ENCODE results near the gene TOP1.
"Not testable (repeated sequence)": the region's sequence is repeated elsewhere in the genome, so short reads cannot be mapped to it uniquely, and the experiment has no call there.

Gene TOP1

DNA sequence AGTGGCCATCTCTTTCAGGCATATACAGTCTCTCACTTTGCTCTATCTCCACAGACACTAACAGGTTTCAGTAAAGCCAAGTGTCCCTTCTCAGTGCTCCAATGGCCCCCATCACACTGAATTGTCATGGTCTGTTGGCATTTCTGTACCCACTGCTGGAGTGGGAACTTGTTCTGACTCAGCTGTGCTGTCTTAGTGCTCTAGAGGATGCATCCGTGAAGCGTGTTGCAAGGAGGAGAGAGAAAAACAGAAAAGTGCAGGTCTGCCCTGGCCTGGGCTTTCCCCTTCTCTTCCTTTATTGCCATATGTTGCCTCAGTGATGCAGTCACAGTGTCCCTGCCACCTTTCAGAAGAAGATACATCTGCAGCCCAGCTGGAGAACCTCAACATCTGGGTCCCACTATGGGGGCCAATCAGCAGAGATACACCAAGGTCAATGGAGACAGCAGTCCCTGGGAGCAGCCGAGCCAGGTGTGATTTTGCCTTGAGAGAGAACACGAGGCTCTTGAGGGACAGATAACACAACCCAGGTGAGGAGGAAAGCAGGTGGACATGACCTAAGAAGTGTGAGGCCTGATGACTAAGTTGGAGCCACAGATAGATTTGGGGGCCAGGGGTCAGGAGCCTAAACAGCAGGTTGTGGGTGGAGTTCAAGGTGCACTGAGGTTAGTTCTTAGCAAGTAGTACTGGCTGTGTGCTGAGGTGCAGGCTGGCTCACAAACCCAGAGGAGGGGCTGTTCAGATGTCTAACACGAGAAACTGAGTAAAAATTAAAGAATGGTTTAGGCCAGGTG is 103.2 kb downstream of the TOP1 start:
- no peak for DNase-seq (ENCODE audit: low read depth)

DNA sequence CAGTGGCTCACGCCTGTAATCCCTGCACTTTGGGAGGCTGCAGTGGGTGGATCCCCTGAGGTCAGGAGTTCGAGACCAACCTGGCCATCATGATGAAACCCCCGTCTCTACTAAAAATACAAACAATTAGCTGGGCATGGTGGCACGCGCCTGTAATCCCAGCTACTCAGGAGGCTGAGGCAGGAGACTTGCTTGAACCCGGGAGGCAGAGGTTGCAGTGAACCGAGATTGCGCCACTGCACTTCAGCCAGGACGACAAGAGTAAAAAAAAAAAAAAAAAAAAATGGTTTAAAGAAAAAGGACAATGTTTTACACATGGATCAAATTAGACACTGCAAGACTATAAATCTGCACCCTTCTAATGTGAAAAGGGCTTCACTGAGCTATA is 103.8 kb downstream of the TOP1 start:
- not testable (repeated sequence) for DNase-seq (ENCODE audit: low read depth)

DNA sequence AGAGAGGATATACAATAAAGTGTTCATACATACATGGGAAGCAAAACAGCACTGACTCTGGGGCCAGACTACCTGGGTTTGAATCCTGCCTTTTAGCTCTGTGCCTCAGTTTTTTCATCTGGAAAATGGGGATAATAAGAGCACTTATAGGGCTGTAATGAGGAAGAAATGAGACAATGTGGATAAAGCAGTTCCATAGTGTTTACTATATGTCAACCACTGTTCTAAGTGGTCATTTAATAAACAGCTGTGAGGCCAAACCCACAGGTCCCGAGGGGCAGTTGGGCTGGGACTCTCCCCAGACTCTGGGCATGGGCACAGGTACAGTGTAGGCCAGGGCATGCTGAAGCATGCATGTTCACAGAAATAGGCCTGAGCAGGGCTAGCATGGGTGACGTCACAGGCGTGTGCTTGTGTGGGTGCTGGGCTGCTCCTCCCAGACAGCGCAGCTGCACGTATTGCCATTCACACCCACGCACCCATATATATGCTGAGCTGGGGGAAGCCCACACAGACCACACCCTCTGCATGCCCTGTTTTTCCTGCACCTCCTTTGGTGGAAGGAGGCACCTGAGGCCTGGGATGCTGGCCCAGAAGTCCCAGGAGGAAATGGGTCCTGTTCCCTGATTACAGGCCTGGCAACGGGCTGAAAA is 105.2 kb downstream of the TOP1 start:
- peak; percentile 36 for DNase-seq (ENCODE audit: low read depth)

DNA sequence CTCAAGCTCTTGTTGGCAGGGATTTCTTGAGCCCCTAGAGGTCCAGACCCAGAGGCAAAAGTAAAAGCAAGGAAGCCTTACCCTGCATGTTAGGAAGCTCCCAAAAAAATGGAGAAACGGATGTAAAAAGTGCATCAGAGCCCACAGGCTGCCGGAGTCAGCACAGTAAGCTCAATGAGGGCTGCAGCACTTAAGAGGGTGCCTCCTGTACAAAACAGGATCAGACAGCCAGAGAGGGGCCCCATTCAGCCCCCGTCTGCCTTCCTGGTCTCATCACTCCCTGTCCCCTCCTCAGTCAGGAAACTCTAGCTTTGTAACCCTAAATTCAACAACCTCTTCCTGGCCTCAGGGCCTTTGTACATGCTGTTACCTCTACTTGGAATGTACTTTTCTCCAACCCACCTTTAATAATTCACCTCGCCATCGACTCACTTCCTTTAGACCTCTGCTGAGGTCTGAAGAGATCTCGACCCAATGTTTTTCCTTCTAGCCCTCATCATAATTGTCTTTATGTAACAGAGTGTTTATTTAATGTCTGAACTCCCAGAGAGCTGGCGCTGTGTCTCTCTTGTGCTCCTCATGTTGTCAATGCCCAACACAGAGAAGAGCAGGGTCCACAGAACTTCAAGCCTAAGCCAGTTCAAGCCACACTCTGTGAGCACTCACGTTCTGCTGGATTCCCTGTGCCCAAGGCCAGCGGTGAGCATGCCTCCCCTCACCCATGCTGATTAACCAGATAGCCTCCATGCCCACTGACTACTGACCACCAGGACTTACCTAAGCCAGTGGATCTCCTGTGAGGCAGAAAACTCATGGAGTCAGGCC is 106.0 kb downstream of the TOP1 start:
- no peak for DNase-seq (ENCODE audit: low read depth)

DNA sequence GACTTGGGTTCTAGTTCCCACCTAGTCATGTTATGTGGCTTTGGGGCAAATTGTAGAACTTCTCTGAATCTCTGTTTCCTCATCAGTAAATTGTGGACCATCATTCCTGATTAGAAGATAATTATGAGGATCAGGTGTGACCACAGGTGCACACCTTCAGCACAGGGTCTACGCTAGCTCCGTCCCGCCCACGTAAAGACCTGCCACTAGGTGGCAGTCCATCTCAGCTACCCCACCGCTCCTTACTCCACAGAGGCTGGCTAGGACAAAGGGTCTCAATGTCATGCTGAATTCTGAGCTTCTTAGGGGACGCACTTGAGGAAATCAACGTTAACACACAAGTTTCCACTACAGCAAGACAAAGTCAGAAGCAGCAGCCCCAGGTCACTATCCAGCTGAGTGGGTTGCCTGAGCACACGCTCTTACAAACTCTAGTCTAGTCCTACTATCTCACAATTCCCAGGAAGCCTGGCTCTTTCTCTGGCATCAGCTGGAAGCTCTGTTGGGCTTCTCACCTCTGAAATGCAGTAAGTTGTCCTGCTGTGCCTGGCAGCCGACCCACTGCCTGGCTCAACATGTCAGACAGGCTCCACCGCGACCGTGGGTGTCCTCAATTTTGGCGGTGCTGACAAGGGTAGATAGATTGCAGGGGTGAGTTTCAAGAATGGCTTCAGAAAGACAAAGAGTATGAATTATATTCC is 106.7 kb downstream of the TOP1 start:
- peak; percentile 58 for DNase-seq (ENCODE audit: low read depth)

- no peak for DNase-seq (ENCODE audit: low read depth)
Measured at GRCh38 chr20:41135888-41136679, 107.5 kb downstream of the TOP1 start.

DNA sequence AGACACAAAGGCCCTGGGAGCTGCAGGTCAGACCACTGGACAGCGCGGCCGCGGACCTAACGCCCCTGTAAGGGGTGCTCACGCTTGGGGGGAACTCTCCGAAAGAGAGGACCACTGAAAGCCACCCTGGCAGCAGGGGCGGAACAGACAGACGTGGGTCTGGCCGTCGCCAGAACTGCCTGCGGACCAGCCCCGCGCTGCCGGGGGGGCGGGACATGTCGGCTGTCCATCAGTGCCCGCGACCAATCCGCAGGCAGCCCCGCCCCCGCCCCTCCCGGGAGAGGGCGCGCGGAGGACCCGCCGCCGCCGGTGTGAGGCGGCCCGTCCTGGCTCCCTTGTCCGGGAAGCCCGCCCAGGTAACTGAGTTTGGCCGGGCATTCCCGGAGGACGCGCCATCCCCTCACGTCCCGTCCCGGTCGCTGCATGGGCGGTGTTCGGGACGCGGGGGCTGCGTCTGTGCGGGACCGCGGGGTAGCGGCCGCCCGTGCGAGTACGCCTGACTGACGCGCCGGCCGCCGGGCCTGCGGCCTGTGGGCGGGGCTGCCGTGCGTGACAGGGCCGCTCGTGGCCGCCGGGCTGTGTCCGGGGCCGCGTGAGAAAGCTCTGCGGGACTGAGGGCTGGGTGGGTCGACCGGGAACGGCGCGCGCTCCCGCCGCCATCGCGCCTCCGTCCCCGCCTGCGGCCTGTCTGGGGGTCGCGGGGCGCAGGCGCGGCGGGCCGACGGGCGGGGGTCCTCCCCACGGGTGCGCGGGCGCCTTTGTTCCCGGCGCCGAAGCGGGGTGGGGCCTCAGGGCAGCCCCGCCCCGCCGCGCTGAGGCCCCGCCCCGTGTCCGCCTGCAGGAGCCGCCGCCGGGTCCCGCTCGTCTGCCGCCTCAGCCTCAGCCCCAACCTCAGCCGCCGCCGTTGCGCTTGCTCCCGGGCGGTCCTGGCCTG is 108.3 kb downstream of the TOP1 start, which contains the start of gene PLCG1:
TSS of gene PLCG1 (plus strand) at position 864 of the 934 bp plus-strand sequence. CDS start 99 bp downstream, outside the sequence.
- peak; percentile 79 for DNase-seq (ENCODE audit: low read depth)

DNA sequence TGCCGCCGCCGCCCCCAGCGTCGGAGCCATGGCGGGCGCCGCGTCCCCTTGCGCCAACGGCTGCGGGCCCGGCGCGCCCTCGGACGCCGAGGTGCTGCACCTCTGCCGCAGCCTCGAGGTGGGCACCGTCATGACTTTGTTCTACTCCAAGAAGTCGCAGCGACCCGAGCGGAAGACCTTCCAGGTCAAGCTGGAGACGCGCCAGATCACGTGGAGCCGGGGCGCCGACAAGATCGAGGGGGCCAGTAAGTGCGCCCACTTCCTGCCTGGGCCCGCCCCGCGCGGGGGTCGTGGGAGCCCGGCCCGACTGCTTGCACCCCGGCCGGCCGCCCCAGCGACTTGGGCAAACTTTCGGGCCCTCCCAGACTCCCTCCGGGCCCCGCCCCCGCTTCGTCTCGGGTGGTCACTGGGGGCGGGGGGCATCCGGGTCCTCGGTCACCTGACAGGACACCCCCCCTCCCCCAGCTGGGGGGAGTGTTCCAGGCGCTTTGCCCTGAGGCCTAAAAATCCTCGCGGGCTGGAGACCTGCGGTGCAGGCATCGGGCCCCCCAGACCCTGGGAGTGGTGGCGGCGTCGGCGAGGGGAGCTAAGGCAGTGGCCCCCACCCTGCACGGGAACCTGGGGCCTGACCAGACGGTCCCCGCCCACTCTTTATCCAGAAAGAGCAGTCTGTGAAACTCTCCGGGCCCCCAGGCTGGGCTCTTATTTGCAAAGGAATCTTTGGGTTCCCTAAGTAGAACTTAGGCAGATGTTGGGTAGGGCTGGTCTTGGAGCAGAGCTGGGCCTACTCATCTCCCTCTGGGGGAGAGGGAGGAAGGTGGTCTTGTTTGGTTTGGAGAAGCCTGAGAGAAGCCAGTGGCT is 109.2 kb downstream of the TOP1 start:
- peak; percentile 40 for DNase-seq (ENCODE audit: low read depth)

DNA sequence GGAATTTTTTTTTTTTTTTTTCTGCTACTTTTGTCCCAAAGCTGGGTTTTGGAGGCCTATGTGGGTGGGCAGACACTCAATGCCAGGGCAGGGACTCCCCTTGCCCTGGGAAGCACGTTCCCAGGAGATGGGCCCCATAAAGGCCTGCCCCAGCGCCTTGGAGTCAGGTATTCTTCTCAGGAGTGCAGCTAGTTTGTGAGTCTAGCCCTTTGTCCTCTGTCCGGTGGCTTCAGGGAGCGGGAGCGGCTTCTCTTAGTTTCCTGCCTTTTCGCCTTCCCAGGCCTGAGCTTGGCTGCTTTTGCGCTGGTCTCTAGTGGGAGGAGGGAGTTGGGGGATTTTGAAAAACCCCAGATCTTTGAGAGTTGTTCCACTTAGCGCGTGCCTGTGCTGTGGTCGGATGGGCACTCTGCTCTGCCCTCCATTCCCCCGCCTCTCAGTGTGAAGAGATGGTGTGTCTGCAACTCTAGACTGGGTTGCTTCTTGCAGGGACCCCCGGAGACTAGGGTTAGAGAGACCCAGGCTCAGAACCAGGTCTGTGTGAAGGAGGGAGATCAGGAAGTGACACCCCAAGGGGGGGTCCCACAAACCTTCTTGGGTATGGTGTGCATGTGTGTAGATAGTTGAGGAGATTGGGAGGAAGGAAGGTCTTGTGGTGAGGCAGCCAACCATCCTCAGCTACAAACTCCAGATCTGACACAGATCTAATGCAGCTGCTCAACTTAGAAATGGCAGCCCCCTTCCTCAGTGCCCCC is 110.0 kb downstream of the TOP1 start:
- DNase-seq (ENCODE audit: low read depth): no peak

DNA sequence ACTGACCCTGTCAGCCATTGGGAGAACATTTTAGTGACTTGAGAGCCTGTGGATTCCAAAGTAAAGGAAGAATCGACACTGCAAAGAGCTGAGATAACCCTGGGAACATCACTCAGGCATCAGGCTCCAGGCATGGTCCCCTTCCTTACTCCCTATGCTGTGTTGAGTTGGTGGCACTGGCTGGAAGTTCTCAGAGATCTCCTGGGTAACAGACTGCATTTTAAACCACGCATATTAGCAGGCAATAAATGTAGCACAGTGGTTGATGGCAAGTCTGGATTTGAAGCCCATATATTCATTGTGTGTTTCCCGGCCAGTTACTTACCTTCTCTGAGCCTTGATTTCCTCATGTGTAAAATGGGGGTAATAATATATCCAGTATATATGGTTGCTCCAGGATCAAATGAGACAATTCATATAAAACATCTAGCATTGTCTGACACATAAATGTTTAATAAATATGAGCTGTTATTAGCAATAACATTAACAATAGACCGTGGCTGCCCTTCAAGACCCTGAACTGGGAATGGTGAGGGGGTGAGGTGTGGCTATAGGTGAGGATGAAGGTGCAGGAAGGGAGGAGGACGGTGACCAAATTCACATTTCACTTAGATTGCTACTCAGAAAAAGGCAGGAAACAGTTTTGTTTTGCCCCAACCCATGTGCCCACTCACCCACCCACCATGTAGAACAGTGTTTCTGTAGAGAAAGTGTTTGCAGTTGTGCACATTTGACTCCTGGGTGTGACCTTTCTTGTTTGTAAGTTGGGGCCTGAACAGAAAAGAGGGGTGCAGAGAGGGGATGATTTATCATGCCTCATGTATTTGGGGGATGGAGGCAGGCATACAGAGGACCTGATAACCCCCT is 110.8 kb downstream of the TOP1 start:
- no peak for DNase-seq (ENCODE audit: low read depth)

GRCh38 chr20:41140226-41141133 is 111.9 kb downstream of the TOP1 start:
- DNase-seq (ENCODE audit: low read depth): no peak

DNA sequence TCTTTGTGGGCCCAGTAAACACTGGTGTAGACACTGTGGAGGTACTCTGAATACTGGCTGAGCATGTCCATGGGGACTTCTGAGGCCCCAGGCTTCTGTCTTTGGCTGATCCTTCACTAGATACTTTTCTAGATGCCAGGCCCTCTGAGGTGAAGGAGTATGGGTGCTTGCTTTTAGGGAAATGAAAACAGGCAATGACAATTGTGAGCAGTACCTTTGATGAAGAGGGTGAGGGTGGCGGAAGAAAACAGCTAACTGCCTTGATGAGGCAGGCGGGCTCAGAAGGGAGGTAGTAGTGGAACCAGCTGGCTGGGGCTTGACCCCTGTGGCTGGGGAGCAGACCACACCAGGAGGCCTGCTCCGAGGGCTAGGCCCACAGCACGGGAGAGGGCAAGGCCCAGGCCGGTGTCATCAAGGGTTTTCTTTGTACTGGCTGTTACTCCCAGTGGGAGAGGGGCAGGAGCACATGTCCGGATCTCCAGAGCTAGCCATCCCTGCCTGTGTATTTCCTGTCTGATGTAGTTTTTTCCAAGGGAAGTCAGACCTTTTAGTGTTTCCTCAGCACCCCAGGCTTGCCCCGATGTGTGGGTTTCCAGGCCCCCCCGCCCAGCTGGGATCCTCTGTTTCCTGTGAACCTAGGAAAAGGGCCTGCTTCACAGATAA is 112.7 kb downstream of the TOP1 start:
- no peak for DNase-seq (ENCODE audit: low read depth)

DNA sequence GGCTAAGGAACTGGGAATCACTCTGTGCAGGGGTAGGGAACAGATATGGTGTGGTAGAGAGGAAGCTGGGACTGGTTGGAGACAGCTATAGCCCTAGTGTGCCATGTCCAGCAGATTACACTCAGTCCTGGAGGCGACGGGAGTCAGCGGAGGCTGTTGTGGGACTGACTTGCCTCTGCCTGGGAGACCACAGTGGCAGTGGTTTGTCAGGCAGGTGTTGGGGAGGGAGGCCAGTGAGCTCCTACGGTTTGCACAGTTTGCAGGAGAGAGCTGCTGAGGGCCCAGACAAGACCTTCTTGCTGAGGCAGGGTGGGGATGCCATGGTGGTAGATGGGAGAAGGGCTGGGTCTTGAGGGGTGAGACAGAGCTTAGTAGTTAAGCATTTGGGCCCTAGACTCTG is 113.6 kb downstream of the TOP1 start:
- no peak for DNase-seq (ENCODE audit: low read depth)

GRCh38 chr20:41142919-41143318 is 114.3 kb downstream of the TOP1 start:
- DNase-seq (ENCODE audit: low read depth): no peak

DNA sequence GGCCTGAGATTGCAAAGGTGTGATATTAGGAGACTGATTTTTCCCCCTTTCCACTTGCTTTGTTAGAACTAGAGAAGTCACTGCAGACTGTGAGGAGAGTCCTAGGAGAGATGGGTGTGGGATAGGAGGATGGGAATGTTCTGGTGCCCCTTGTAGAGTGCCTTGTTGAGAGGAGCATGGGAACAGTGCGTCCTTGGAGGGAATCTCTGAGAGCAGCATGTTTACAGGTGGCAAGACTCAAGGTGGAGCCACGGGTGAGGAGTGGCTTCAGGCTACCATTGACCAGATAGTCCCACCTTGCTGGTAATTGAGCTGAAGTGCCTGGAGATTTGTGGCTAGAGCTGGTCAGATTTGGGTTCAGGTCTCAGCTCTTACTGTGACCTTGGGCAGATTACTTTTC is 114.7 kb downstream of the TOP1 start:
- no peak for DNase-seq (ENCODE audit: low read depth)

DNA sequence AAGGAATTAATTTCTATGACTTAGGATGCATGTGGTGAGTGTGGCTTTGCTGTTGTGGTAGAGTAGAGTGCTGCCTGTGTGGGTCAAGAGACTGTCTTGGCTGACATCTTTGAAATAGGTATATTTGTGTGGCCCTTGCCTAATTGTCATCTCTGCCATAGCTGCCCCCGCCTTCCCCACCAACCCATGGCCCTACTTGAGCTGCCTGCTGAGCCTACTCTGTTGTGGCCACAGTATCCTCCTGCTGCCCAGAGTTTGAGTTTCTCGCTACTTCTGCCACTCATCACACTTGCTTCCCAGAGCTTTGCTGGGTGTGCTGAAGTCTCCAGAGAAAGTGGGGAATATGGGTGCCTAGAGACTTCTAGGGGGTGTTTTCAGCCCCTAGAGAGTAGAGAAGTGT is 116.7 kb downstream of the TOP1 start:
- DNase-seq (ENCODE audit: low read depth): no peak

All from activated T-helper 9 cell treated with anti-CD3 and anti-CD28 coated beads, Interleukin-2, amount 50 U/mL, for 16 hours (primary cell).